Measurements from ENCODE around the gene CTIF. TPM values are rescaled to one million over a fixed set of nuclear protein-coding genes. Genes with fewer than 3 reads are reported as not detected.

The CTIF gene
- total and polyA plus RNA-seq, 12 donors = 44.5 to 74.1 (median 58.9) TPM

DNA sequence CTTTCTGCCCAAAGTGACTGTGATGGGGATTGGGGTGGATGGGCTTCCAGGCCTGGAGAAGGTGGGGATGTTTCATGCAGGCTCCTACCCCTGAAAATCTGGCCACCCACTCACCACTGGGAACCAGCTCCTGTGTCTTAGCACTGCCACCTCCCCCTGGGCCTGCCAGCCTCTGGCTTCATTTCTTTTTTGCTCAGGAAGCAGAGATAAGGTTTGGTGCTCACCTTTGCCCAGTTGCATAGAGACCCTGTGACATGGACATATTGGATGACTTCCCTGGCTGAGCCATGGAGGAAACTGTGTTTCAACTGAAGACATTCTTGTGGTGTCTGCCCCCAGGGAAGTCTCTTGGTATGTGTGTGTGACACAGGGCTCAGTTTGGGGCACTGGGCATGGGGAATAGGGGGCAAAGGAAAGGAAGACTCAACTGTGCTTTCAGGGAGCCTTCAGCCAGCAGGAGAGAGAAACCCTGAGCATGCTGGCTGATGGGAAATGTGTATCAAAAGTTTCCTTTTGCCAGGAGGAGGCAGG, 16.7 kb downstream of the CTIF start:
- DNase-seq (no peak), ATAC-seq (no peak)
- intact Hi-C loops (cut with DNase I) = no loop called here
- TF ChIP-seq, protein P1, sequence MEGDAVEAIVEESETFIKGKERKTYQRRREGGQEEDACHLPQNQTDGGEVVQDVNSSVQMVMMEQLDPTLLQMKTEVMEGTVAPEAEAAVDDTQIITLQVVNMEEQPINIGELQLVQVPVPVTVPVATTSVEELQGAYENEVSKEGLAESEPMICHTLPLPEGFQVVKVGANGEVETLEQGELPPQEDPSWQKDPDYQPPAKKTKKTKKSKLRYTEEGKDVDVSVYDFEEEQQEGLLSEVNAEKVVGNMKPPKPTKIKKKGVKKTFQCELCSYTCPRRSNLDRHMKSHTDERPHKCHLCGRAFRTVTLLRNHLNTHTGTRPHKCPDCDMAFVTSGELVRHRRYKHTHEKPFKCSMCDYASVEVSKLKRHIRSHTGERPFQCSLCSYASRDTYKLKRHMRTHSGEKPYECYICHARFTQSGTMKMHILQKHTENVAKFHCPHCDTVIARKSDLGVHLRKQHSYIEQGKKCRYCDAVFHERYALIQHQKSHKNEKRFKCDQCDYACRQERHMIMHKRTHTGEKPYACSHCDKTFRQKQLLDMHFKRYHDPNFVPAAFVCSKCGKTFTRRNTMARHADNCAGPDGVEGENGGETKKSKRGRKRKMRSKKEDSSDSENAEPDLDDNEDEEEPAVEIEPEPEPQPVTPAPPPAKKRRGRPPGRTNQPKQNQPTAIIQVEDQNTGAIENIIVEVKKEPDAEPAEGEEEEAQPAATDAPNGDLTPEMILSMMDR (IDR thresholded peaks at IDR 0.05) = no peak
- no peak overlapping the region for H3K4me3 ChIP-seq
- H3K36me3 ChIP-seq = peaks cover 0 to 27% (median 0%) of the 10 kb centered on the region in 9 donors
- H3K4me1 ChIP-seq = peaks cover 0 to 15% (median 0%) of the 10 kb centered on the region in 9 donors
- peaks cover 0 to 13% (median 4%) of the 10 kb centered on the region in 11 donors for H3K9me3 ChIP-seq
- H3K27ac ChIP-seq = no peak overlapping the region
- H3K27me3 ChIP-seq = no peaks in the 10 kb centered on the region

DNA sequence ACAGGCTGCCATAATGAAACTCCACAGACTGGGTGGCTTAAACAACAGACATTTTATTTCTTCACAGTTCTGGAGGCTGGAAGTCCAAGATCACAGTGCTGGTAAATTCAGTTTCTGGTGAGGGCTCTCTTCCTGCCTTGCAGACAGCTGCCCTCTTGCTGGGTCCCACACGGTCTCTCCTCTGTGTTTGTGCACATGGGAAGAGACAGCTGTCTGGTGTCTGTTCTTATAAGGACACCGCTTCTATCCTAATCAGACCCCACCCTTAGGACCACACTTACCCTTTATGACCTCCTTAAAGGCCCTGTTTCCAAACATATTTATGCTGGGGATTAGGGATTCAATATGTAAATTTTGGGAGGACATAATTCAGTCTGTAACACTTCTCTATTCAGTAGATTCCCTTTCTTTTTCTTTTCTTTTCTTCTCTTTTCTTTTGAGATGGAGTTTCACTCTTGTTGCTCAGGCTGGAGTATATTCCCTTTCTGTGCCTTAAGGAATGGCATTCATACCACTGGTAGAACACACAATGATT, 18.9 kb downstream of the CTIF start:
- Histone ChIP-seq H3K27me3 (no peaks in the 10 kb centered on the region), H3K9me3 (peaks cover 0 to 13% (median 4%) of the 10 kb centered on the region in 11 donors), H3K27ac (no peak overlapping the region), H3K36me3 (peaks cover 0 to 21% (median 0%) of the 10 kb centered on the region in 9 donors), H3K4me1 (peaks cover 2 to 28% (median 13%) of the 10 kb centered on the region in 9 donors), H3K4me3 (no peak overlapping the region)
- TF ChIP-seq, protein P1 (IDR thresholded peaks at IDR 0.05) = no peak
- DNase-seq (no peak), ATAC-seq (no peak)
- 97 to 100% methylated on average over 2 of the region's 2 CpGs for WGBS, 2 donors
- intact Hi-C loops (cut with DNase I) = no loop called here

DNA sequence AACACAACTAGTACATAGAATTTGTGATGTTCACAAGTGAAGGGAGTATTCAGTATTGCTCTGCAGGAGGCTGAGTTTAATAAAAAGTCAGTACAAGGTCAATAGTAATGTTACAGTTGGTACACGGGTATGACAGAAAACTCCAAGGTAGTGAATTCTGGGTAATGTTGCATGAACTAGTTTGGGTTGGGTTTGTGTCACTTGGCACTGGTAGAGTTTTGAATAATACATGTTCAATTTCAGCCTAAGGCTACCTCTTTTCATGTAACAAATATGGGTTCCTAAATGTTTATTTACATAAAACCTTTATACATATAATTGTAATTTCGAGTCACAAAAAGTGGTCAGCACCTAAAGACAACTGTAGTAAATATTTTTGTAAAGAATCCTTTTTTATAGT, 19.4 kb downstream of the CTIF start:
- H3K9me3 ChIP-seq = peaks cover 0 to 13% (median 4%) of the 10 kb centered on the region in 11 donors
- peaks cover 0 to 18% (median 0%) of the 10 kb centered on the region in 9 donors for H3K36me3 ChIP-seq
- H3K4me3 ChIP-seq = no peak overlapping the region
- TF ChIP-seq, protein P1 (IDR thresholded peaks at IDR 0.05) = no peak
- ATAC-seq (no peak), DNase-seq (no peak)
- no peaks in the 10 kb centered on the region for H3K27me3 ChIP-seq
- no peak overlapping the region for H3K27ac ChIP-seq
- 78% methylated on average over 2 of the region's 2 CpGs for WGBS, 2 donors
- peaks cover 5 to 33% (median 17%) of the 10 kb centered on the region in 9 donors for H3K4me1 ChIP-seq
- intact Hi-C loops (cut with DNase I) = no loop called here

DNA sequence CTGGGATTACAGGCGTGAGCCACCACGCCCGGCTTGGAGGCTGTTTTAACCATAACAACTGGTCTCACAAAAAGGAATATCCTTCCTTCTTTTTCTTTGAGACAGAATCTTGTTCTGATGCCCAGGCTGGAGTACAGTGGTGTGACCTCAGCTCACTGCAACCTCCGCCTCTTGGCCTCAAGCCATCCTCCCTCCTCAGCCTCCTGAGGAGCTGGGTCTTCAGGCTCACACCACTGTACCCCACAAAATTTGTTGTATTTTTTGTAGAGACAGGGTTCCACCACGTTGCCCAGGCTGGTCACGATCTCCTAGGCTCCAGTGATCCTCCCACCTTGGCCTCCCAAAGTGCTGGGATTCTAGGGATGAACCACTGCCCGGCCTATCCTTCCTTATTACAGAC, 21.7 kb downstream of the CTIF start:
- Histone ChIP-seq H3K9me3 (peaks cover 0 to 13% (median 4%) of the 10 kb centered on the region in 11 donors), H3K4me1 (peaks cover 5 to 51% (median 34%) of the 10 kb centered on the region in 9 donors), H3K27me3 (no peaks in the 10 kb centered on the region), H3K27ac (no peak overlapping the region), H3K36me3 (peaks cover 0 to 12% (median 0%) of the 10 kb centered on the region in 9 donors), H3K4me3 (no peak overlapping the region)
- 98% methylated on average over 7 of the region's 7 CpGs for WGBS, 2 donors
- ATAC-seq (no peak), DNase-seq (no peak)
- TF ChIP-seq, protein P1 (IDR thresholded peaks at IDR 0.05) = no peak
- intact Hi-C loops (cut with DNase I) = no loop called here

Data from heart right ventricle (tissue), 16 donors.